ENCODE measurements around the gene DPH3. TPM values are rescaled to one million over a fixed set of nuclear protein-coding genes. Genes with fewer than 3 reads are reported as not detected.
A peak's percentile ranks its signal among the peaks of the same experiment; 100 is the strongest.

Gene DPH3
- polyA plus RNA-seq, 2 donors, result 5.2 to 7.8 TPM

DNA sequence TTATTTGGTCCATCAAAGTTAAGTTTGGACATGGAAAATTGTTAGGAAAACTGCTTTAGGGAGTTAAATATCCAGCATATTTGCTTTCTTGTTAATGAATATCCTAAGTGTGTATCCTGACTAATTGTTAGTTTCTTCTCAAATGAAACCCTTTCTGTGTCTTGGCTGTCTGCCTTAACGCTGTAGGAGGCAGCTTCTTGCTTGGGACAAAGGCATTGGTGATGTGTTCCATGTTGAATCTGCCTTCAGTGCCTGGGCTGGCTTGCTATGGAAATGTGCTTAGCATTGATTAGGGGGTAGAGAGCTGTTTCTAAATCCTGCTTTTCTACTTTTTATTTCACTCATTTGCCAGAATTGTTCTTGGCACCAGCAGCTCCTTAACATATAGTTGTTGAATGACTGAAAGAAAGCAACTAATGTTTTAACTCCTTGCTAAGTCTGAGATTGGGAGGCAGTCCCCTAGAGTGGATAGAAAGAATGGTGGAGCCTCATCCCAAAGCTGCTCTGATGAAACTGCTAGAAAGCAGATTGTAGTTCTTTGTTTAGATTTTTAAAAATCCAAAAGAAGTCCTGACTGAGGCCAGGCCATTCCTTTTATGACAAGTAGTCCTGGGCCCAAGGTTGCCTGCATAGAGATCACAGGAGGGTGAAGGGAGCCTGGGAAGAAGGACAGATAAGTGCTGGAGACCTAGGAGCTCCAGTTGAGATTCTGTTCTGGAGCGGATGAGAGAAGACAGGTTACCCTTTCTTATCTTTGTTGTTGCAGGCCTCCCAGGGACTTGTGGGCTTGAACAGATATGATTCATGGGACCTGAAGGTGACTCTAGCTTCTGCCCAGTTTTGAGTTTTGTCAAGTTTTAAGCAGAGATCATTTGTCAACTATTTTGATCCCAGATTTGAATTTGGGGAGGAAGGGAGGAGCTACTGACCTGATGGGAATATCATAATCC, 39.6 kb upstream of the DPH3 start:
- Histone ChIP-seq H3K36me3 (ENCODE audit: control insufficient read depth in 2 of 2, insufficient read depth in 2 of 2, low read length in 1 of 2) (peaks cover 6% of the 10 kb centered on the region in 2 donors), H3K27ac (ENCODE audit: low read depth in 2 of 2, low read length in 1 of 2) (no peak overlapping the region)

GRCh38 chr3:16303037-16303575, 38.4 kb upstream of the DPH3 start:
- H3K4me3 ChIP-seq (ENCODE audit: low read depth in 1 of 2, low read length in 2 of 2), result no peak overlapping the region
- H3K36me3 ChIP-seq (ENCODE audit: control insufficient read depth in 2 of 2, insufficient read depth in 2 of 2, low read length in 1 of 2), result peaks cover 6% of the 10 kb centered on the region in 2 donors
- no peaks in the 10 kb centered on the region for H3K9me3 ChIP-seq (ENCODE audit: control insufficient read depth in 2 of 2, insufficient read depth in 1 of 2, low read depth in 1 of 2, low read length in 1 of 2)
- WGBS, 2 donors, result 67 to 78% methylated on average over 2 of the region's 2 CpGs
- H3K27ac ChIP-seq (ENCODE audit: low read depth in 2 of 2, low read length in 1 of 2), result no peak overlapping the region
- no peaks in the 10 kb centered on the region for H3K27me3 ChIP-seq (ENCODE audit: control insufficient read depth in 1 of 2, insufficient read depth in 2 of 2, low read length in 2 of 2)
- no peaks in the 10 kb centered on the region for H3K4me1 ChIP-seq (ENCODE audit: control insufficient read depth in 2 of 2, insufficient read depth in 2 of 2, low read length in 1 of 2)

More for the DNA sequence above, 39.6 kb upstream of the DPH3 start:
- no peak overlapping the region for H3K4me3 ChIP-seq (ENCODE audit: low read depth in 1 of 2, low read length in 2 of 2)
- no peaks in the 10 kb centered on the region for H3K27me3 ChIP-seq (ENCODE audit: control insufficient read depth in 1 of 2, insufficient read depth in 2 of 2, low read length in 2 of 2)
- H3K4me1 ChIP-seq (ENCODE audit: control insufficient read depth in 2 of 2, insufficient read depth in 2 of 2, low read length in 1 of 2), result no peaks in the 10 kb centered on the region
- H3K9me3 ChIP-seq (ENCODE audit: control insufficient read depth in 2 of 2, insufficient read depth in 1 of 2, low read depth in 1 of 2, low read length in 1 of 2), result no peaks in the 10 kb centered on the region
- 86 to 90% methylated on average over 2 of the region's 2 CpGs for WGBS, 2 donors

DNA sequence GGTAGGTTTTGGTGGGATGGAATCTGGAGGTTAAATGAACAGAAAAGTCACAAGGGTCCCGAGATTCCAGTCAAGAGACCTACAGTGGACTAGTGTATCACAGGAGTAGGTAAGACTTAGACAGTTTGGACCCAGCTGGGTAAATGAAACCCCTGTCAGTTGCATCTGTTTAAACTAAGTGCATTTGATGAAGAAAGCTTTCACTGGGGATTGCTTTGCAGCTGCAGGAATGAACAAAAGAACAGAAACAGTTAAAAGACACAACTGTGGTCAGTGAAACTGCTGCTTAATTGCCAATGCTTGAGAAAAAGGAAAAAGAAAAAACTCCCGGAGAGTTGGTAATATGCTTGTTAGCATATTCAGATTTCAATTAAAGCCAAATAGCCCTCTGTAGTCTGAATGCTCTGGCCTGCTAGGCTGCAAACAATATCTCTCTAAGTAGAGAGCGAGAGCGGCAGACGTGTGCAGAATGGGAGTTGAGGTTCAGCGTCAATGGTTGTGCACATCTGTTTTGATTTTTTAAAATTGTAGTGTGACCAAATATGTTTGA, 37.4 kb upstream of the DPH3 start:
- WGBS, 2 donors, result 76 to 86% methylated on average over 6 of the region's 6 CpGs
- no peaks in the 10 kb centered on the region for H3K9me3 ChIP-seq (ENCODE audit: control insufficient read depth in 2 of 2, insufficient read depth in 1 of 2, low read depth in 1 of 2, low read length in 1 of 2)
- no peaks in the 10 kb centered on the region for H3K27me3 ChIP-seq (ENCODE audit: control insufficient read depth in 1 of 2, insufficient read depth in 2 of 2, low read length in 2 of 2)
- H3K27ac ChIP-seq (ENCODE audit: low read depth in 2 of 2, low read length in 1 of 2), result no peak overlapping the region
- H3K36me3 ChIP-seq (ENCODE audit: control insufficient read depth in 2 of 2, insufficient read depth in 2 of 2, low read length in 1 of 2), result peaks cover 6% of the 10 kb centered on the region in 2 donors
- H3K4me3 ChIP-seq (ENCODE audit: low read depth in 1 of 2, low read length in 2 of 2), result no peak overlapping the region
- no peaks in the 10 kb centered on the region for H3K4me1 ChIP-seq (ENCODE audit: control insufficient read depth in 2 of 2, insufficient read depth in 2 of 2, low read length in 1 of 2)

GRCh38 chr3:16301507-16301906, 36.8 kb upstream of the DPH3 start:
- peaks cover 6% of the 10 kb centered on the region in 2 donors for H3K36me3 ChIP-seq (ENCODE audit: control insufficient read depth in 2 of 2, insufficient read depth in 2 of 2, low read length in 1 of 2)
- no peaks in the 10 kb centered on the region for H3K4me1 ChIP-seq (ENCODE audit: control insufficient read depth in 2 of 2, insufficient read depth in 2 of 2, low read length in 1 of 2)
- H3K9me3 ChIP-seq (ENCODE audit: control insufficient read depth in 2 of 2, insufficient read depth in 1 of 2, low read depth in 1 of 2, low read length in 1 of 2), result no peaks in the 10 kb centered on the region
- H3K27ac ChIP-seq (ENCODE audit: low read depth in 2 of 2, low read length in 1 of 2), result no peak overlapping the region
- 57 to 62% methylated on average over 6 of the region's 6 CpGs for WGBS, 2 donors
- H3K4me3 ChIP-seq (ENCODE audit: low read depth in 1 of 2, low read length in 2 of 2), result no peak overlapping the region
- no peaks in the 10 kb centered on the region for H3K27me3 ChIP-seq (ENCODE audit: control insufficient read depth in 1 of 2, insufficient read depth in 2 of 2, low read length in 2 of 2)

DNA sequence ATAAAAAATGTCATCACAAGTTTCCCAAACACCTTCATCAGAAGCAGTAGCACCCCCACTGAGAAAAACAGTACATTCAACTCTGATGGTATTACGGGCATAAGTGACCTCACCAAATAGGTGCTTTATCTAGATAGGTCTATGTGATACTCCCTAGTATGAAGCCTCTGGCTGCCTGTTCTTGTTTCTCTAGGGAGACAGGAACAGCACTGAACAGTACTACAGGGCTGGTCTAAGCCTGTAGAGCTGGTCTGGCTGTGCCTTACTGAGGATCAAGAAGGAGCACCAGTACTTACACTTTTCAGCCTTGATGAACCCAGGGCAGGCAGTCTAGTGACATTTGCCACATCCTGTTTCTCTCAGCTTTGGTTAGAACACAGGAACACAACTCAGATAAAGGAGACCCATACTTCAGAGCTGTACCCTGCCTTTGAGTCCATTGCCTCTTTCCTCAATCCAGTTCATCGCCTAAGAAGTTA, 36.2 kb upstream of the DPH3 start:
- Histone ChIP-seq H3K9me3 (ENCODE audit: control insufficient read depth in 2 of 2, insufficient read depth in 1 of 2, low read depth in 1 of 2, low read length in 1 of 2) (no peaks in the 10 kb centered on the region), H3K27ac (ENCODE audit: low read depth in 2 of 2, low read length in 1 of 2) (peak overlapping the region in 1 of 2 donors; percentile 1), H3K4me1 (ENCODE audit: control insufficient read depth in 2 of 2, insufficient read depth in 2 of 2, low read length in 1 of 2) (no peaks in the 10 kb centered on the region), H3K36me3 (ENCODE audit: control insufficient read depth in 2 of 2, insufficient read depth in 2 of 2, low read length in 1 of 2) (peaks cover 6 to 7% of the 10 kb centered on the region in 2 donors), H3K27me3 (ENCODE audit: control insufficient read depth in 1 of 2, insufficient read depth in 2 of 2, low read length in 2 of 2) (no peaks in the 10 kb centered on the region), H3K4me3 (ENCODE audit: low read depth in 1 of 2, low read length in 2 of 2) (no peak overlapping the region)
- 71 to 80% methylated on average over 2 of the region's 2 CpGs for WGBS, 2 donors

GRCh38 chr3:16300307-16300706, 35.6 kb upstream of the DPH3 start:
- Histone ChIP-seq H3K27ac (ENCODE audit: low read depth in 2 of 2, low read length in 1 of 2) (peak overlapping the region in 1 of 2 donors; percentile 6), H3K9me3 (ENCODE audit: control insufficient read depth in 2 of 2, insufficient read depth in 1 of 2, low read depth in 1 of 2, low read length in 1 of 2) (no peaks in the 10 kb centered on the region), H3K4me3 (ENCODE audit: low read depth in 1 of 2, low read length in 2 of 2) (no peak overlapping the region), H3K27me3 (ENCODE audit: control insufficient read depth in 1 of 2, insufficient read depth in 2 of 2, low read length in 2 of 2) (no peaks in the 10 kb centered on the region), H3K4me1 (ENCODE audit: control insufficient read depth in 2 of 2, insufficient read depth in 2 of 2, low read length in 1 of 2) (no peaks in the 10 kb centered on the region), H3K36me3 (ENCODE audit: control insufficient read depth in 2 of 2, insufficient read depth in 2 of 2, low read length in 1 of 2) (peaks cover 4 to 6% of the 10 kb centered on the region in 2 donors)
- 67 to 75% methylated on average over 2 of the region's 2 CpGs for WGBS, 2 donors

DNA sequence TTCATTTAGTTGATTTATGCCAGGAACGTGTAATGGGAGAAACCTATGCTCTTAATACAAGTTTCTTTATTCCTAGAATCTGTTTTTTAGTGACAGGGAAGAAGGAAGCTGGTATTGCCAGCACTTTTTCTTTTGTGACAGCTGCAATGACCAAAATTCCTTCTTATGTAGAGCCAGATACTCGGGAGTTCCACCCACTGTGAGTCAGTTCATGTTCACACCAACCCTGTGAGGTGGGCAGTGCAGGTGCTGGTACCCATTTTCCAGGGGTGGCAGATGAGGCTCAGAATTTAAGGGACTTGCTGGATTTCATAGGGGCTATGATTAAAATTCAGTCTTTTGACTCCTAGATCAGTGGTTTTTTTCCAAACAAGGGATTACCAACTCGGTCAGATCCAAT, 35.0 kb upstream of the DPH3 start:
- H3K36me3 ChIP-seq (ENCODE audit: control insufficient read depth in 2 of 2, insufficient read depth in 2 of 2, low read length in 1 of 2), result peaks cover 2% of the 10 kb centered on the region in 2 donors
- peak overlapping the region in 1 of 2 donors; percentile 11 for H3K27ac ChIP-seq (ENCODE audit: low read depth in 2 of 2, low read length in 1 of 2)
- H3K4me3 ChIP-seq (ENCODE audit: low read depth in 1 of 2, low read length in 2 of 2), result no peak overlapping the region
- H3K4me1 ChIP-seq (ENCODE audit: control insufficient read depth in 2 of 2, insufficient read depth in 2 of 2, low read length in 1 of 2), result no peaks in the 10 kb centered on the region
- no peaks in the 10 kb centered on the region for H3K9me3 ChIP-seq (ENCODE audit: control insufficient read depth in 2 of 2, insufficient read depth in 1 of 2, low read depth in 1 of 2, low read length in 1 of 2)
- 72 to 76% methylated on average over 3 of the region's 3 CpGs for WGBS, 2 donors
- H3K27me3 ChIP-seq (ENCODE audit: control insufficient read depth in 1 of 2, insufficient read depth in 2 of 2, low read length in 2 of 2), result no peaks in the 10 kb centered on the region

GRCh38 chr3:16298891-16299290, 34.1 kb upstream of the DPH3 start:
- WGBS, 2 donors, result 71 to 81% methylated on average over 6 of the region's 6 CpGs
- H3K36me3 ChIP-seq (ENCODE audit: control insufficient read depth in 2 of 2, insufficient read depth in 2 of 2, low read length in 1 of 2), result peaks cover 2% of the 10 kb centered on the region in 2 donors
- H3K4me3 ChIP-seq (ENCODE audit: low read depth in 1 of 2, low read length in 2 of 2), result no peak overlapping the region
- H3K9me3 ChIP-seq (ENCODE audit: control insufficient read depth in 2 of 2, insufficient read depth in 1 of 2, low read depth in 1 of 2, low read length in 1 of 2), result no peaks in the 10 kb centered on the region
- no peaks in the 10 kb centered on the region for H3K27me3 ChIP-seq (ENCODE audit: control insufficient read depth in 1 of 2, insufficient read depth in 2 of 2, low read length in 2 of 2)
- no peak overlapping the region for H3K27ac ChIP-seq (ENCODE audit: low read depth in 2 of 2, low read length in 1 of 2)
- no peaks in the 10 kb centered on the region for H3K4me1 ChIP-seq (ENCODE audit: control insufficient read depth in 2 of 2, insufficient read depth in 2 of 2, low read length in 1 of 2)

GRCh38 chr3:16297997-16298885, 33.5 kb upstream of the DPH3 start:
- H3K27ac ChIP-seq (ENCODE audit: low read depth in 2 of 2, low read length in 1 of 2), result no peak overlapping the region
- no peaks in the 10 kb centered on the region for H3K9me3 ChIP-seq (ENCODE audit: control insufficient read depth in 2 of 2, insufficient read depth in 1 of 2, low read depth in 1 of 2, low read length in 1 of 2)
- WGBS, 2 donors, result 77 to 80% methylated on average over 9 of the region's 9 CpGs
- no peaks in the 10 kb centered on the region for H3K4me1 ChIP-seq (ENCODE audit: control insufficient read depth in 2 of 2, insufficient read depth in 2 of 2, low read length in 1 of 2)
- no peaks in the 10 kb centered on the region for H3K27me3 ChIP-seq (ENCODE audit: control insufficient read depth in 1 of 2, insufficient read depth in 2 of 2, low read length in 2 of 2)
- H3K4me3 ChIP-seq (ENCODE audit: low read depth in 1 of 2, low read length in 2 of 2), result no peak overlapping the region
- peaks cover 2% of the 10 kb centered on the region in 2 donors for H3K36me3 ChIP-seq (ENCODE audit: control insufficient read depth in 2 of 2, insufficient read depth in 2 of 2, low read length in 1 of 2)

All from esophagus (tissue), 2 donors.